ENCODE data around the gene FUT3. TPM values are rescaled to one million over a fixed set of nuclear protein-coding genes. Genes with fewer than 3 reads are reported as not detected.

Gene FUT3
- polyA plus RNA-seq, 1 donor (not counting 4 experiments of a cell fraction or from before 2014, with no cell fraction given), result 2.9 TPM

DNA sequence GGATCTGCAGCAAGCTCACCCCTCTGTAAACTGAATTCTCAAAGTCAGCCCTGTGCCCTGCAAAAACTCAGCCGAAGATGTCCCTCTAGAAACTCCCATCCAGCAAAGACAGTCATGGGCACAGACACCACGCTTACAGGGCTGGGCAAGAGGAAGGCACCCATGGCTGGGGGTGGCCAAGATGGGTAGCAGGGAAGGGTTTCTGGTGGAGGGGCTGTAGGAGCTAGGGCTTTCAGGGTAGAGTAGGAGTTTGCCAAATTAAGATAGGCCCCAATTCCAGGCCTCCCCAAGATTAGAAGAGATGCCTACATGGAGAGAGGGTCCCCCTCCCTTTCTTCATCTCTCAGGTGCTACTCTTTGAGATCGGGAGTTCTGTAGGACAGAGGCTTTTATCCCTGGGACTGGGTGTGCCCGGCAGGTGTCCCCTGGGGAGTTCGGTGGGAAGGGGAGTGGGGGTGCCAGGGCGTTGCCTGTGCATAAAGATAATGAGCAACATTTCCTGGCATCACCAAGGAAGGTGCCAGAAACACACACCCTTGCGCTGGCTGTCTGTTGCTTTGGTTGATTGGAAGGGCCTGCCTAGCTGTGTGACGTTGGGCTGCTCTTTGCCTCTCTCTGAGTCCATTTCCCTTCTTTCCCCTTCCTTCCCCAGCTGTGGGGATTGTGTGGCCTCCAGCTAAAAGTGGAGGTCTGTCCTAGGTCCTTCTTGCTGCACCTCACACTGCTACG is 37.0 kb downstream of the FUT3 start:
- no peak overlapping the region for H3K4me2 ChIP-seq (ENCODE audit: control insufficient read depth, extremely low read depth, insufficient read depth, low read depth, low read length)
- no peak for FAIRE-seq
- no peak overlapping the region for H3K4me3 ChIP-seq (ENCODE audit: control insufficient read depth in 2 of 3, extremely low read depth in 1 of 3, insufficient read depth in 2 of 3, low read depth in 1 of 3, low read length in 3 of 3)
- peaks cover 16% of the 10 kb centered on the region for H3K27me3 ChIP-seq (ENCODE audit: control insufficient read depth, extremely low read depth, insufficient read depth, low read length)
- no peaks in the 10 kb centered on the region for H3K4me1 ChIP-seq (ENCODE audit: control insufficient read depth, extremely low read depth, insufficient read depth, low read length)
- no peaks in the 10 kb centered on the region for H3K9me1 ChIP-seq (ENCODE audit: control insufficient read depth, extremely low read depth, insufficient read depth, low read length)
- no peak overlapping the region for H3K9ac ChIP-seq (ENCODE audit: control insufficient read depth, extremely low read depth, insufficient read depth, low read length)
- H3K27ac ChIP-seq (ENCODE audit: control insufficient read depth, insufficient read depth, low read length), result no peak overlapping the region
- H3K36me3 ChIP-seq (ENCODE audit: control insufficient read depth in 2 of 2, extremely low read depth in 1 of 2, insufficient read depth in 2 of 2, low read length in 2 of 2), result no peaks in the 10 kb centered on the region
- H3K9me3 ChIP-seq (ENCODE audit: control insufficient read depth, low read depth, low read length), result no peaks in the 10 kb centered on the region
- TF ChIP-seq EZH2 (IDR thresholded peaks at IDR 0.05; ENCODE audit: low read length), result no peak
- TF ChIP-seq, protein P1, sequence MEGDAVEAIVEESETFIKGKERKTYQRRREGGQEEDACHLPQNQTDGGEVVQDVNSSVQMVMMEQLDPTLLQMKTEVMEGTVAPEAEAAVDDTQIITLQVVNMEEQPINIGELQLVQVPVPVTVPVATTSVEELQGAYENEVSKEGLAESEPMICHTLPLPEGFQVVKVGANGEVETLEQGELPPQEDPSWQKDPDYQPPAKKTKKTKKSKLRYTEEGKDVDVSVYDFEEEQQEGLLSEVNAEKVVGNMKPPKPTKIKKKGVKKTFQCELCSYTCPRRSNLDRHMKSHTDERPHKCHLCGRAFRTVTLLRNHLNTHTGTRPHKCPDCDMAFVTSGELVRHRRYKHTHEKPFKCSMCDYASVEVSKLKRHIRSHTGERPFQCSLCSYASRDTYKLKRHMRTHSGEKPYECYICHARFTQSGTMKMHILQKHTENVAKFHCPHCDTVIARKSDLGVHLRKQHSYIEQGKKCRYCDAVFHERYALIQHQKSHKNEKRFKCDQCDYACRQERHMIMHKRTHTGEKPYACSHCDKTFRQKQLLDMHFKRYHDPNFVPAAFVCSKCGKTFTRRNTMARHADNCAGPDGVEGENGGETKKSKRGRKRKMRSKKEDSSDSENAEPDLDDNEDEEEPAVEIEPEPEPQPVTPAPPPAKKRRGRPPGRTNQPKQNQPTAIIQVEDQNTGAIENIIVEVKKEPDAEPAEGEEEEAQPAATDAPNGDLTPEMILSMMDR (optimal IDR thresholded peaks at IDR 0.05 in 1 of 3, IDR thresholded peaks at IDR 0.05 in 1 of 3, conservative IDR thresholded peaks at IDR 0.05 in 1 of 3; ENCODE audit: extremely low read depth in 1 of 3, insufficient read depth in 2 of 3, low read length in 3 of 3), result no peak
- H2AFZ ChIP-seq (ENCODE audit: control insufficient read depth, low read length), result no peak overlapping the region
- DNase-seq (ENCODE audit: low read depth, low spot score), result no peak
- H4K20me1 ChIP-seq (ENCODE audit: control insufficient read depth, extremely low read depth, insufficient read depth, low read length), result no peaks in the 10 kb centered on the region
- dilution Hi-C loops (cut with MboI; ENCODE audit: extremely low pct_ligation_motif_present, low sequenced_read_pairs), result no loop called here
- H3K79me2 ChIP-seq (ENCODE audit: control insufficient read depth, insufficient read depth, low read length), result no peaks in the 10 kb centered on the region

DNA sequence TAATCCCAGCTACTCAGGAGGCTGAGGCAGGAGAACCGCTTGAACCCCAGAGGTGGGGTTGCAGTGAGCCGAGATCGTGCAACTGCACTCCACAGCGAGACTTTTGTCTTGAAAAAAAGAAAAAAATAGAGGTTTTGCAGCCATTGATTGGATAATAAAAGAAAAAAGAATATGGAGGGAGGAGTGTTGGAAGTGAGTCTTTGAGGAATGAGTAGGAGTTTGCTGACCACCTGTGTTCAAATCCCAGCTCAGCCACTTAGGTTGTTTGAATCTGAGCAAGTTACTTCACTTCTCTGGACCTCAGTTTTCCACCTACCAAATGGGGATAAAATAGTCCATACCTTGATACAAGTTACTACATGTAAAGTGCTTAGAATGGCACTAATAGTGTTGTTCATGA is 40.1 kb downstream of the FUT3 start:
- Histone ChIP-seq H2AFZ (ENCODE audit: control insufficient read depth, low read length) (no peak overlapping the region), H3K9me1 (ENCODE audit: control insufficient read depth, extremely low read depth, insufficient read depth, low read length) (no peaks in the 10 kb centered on the region), H3K9ac (ENCODE audit: control insufficient read depth, extremely low read depth, insufficient read depth, low read length) (no peak overlapping the region), H3K4me1 (ENCODE audit: control insufficient read depth, extremely low read depth, insufficient read depth, low read length) (no peaks in the 10 kb centered on the region), H3K9me3 (ENCODE audit: control insufficient read depth, low read depth, low read length) (no peaks in the 10 kb centered on the region), H3K4me2 (ENCODE audit: control insufficient read depth, extremely low read depth, insufficient read depth, low read depth, low read length) (no peak overlapping the region), H3K4me3 (ENCODE audit: control insufficient read depth in 2 of 3, extremely low read depth in 1 of 3, insufficient read depth in 2 of 3, low read depth in 1 of 3, low read length in 3 of 3) (no peak overlapping the region), H3K36me3 (ENCODE audit: control insufficient read depth in 2 of 2, extremely low read depth in 1 of 2, insufficient read depth in 2 of 2, low read length in 2 of 2) (no peaks in the 10 kb centered on the region), H3K27me3 (ENCODE audit: control insufficient read depth, extremely low read depth, insufficient read depth, low read length) (peaks cover 24% of the 10 kb centered on the region), H3K79me2 (ENCODE audit: control insufficient read depth, insufficient read depth, low read length) (no peaks in the 10 kb centered on the region), H3K27ac (ENCODE audit: control insufficient read depth, insufficient read depth, low read length) (no peak overlapping the region), H4K20me1 (ENCODE audit: control insufficient read depth, extremely low read depth, insufficient read depth, low read length) (peaks cover 2% of the 10 kb centered on the region)
- no peak for TF ChIP-seq EZH2 (IDR thresholded peaks at IDR 0.05; ENCODE audit: low read length)
- TF ChIP-seq, protein P1 (optimal IDR thresholded peaks at IDR 0.05 in 1 of 3, IDR thresholded peaks at IDR 0.05 in 1 of 3, conservative IDR thresholded peaks at IDR 0.05 in 1 of 3; ENCODE audit: extremely low read depth in 1 of 3, insufficient read depth in 2 of 3, low read length in 3 of 3), result no peak
- DNase-seq (ENCODE audit: low read depth, low spot score) (no peak), FAIRE-seq (no peak)
- dilution Hi-C loops (cut with MboI; ENCODE audit: extremely low pct_ligation_motif_present, low sequenced_read_pairs), result no loop called here

Measured in keratinocyte (primary cell).